SH-SY5Y (cell line): ENCODE measurements around the gene XAGE2.

Experiments used
- GATA2 ChIP-seq: IDR thresholded peaks from 2 replicates; pipeline ENCODE4 v1.6.1; 2011; ENCODE audit warnings: mild to moderate bottlenecking, low read depth, low read length
- GATA3 ChIP-seq: IDR thresholded peaks from 2 replicates; pipeline ENCODE4 v1.6.1; 2011; ENCODE audit warnings: low read depth, mild to moderate bottlenecking, low read length, moderate library complexity

DNA sequence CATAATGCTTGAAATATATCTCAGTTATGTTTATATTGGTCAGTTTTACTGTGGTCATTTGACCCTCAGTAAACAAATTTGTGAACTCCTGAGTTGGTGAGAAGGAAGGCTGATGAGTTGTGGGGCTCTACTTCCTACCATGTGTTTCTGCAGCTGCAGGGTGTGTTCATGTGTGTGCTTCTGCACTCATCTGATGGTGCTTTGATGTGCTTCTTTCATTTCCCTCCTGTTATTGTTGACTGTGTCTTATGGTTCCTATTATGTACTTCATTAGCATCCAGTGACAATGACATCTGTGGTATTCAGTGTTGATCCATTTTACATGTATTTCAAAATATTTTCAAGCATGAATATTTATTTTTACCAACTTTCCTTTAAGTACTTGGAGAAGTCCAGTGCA lies 46.5 kb downstream of the XAGE2 start:
- TF ChIP-seq GATA2 (no peak), GATA3 (no peak)
